GM18498 (cell line): ENCODE data around the gene MED25.
A peak's percentile ranks its signal among the peaks of the same experiment; 100 is the strongest.

Experiments used
- ATAC-seq: cut with Tn5 transposase; IDR thresholded peaks from one replicate; pipeline ENCODE4 v1.9.1; 2021; ENCODE audit warnings: mild to moderate bottlenecking, moderate library complexity; ENCODE audit not compliant: unreplicated experiment

MED25 gene

DNA sequence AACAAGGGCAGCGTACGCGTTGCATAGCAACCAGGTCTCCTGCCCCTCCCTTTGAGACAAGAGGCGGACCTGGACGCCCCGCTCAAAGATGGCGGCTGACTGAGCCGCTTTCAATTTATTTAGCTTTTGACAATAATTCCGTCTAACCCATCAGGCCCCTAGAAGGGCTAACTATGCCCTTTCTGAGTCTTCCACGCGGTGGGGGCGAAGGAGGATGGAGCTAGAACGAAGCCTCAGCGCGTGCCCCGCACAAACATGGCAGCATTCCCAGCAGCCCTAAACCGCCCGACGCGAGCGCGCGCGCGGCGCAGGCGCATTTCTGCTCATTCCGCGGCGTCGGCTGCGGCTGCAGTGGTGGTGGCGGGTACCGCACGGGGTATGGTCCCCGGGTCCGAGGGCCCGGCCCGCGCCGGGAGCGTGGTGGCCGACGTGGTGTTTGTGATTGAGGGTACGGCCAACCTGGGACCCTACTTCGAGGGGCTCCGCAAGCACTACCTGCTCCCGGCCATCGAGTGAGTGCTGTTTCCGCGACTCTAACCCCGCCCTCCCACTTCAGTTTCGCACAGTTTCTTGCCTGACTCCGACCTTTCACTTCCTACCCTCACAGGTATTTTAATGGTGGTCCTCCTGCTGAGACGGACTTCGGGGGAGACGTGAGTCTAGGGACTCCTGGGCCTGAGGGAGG lies at the start of gene MED25:
MED25 (plus strand) TSS at position 326 of the 685 bp plus-strand sequence; CDS start at position 379, 53 bp downstream.
- peak; percentile 67 for ATAC-seq

DNA sequence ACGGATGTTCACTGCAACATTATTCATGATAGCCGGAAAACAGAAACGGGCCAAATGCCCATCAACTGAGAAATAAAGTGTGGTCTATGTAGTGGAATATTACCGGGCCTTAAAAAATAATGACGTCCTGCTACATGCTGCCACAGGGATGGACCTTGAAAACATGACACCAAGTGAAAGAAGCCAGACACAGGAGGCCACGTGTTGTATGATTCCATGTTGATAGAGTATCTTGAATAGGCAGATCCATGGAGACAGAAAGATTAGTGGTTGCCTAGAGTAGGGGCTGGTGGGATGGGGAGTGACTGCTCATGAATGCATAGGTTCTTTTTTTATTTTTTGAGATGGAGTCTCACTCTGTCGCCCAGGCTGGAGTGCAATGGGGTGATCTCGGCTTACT lies 47.6 kb upstream of the MED25 start:
- no peak for ATAC-seq

GRCh38 chr19:49771674-49772139 lies 46.4 kb upstream of the MED25 start:
- ATAC-seq: no peak

DNA sequence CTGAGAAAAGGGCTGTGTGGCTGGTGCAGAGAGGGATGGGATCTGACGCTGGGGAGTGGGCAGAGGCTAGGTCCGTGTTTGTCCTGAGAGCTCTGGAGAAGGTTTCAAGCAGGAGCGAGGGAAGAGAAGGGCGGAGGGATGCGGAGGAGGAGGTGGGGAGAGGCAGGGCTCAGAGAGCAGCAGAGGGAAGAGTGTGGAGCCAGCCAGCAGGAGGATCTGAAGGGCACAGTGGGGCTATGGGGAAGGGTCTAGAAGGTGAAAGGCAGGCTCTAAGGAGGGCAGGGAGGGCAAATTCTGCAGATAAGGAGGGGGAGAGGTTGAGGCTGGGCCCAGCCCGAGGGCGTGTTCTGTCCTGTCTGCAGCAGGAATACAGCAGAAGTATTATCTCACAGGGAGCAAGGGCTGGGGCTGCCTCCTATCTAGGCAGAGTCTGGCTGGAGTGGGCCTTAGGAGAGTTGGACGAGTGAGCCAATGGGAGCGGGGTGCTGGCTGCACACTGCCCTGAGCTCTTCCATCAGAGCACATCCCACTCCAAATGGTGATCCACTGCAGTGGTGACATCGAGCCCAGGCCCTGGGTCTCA lies 45.1 kb upstream of the MED25 start:
- no peak for ATAC-seq

GRCh38 chr19:49773663-49774350 lies 44.3 kb upstream of the MED25 start:
- ATAC-seq: no peak

DNA sequence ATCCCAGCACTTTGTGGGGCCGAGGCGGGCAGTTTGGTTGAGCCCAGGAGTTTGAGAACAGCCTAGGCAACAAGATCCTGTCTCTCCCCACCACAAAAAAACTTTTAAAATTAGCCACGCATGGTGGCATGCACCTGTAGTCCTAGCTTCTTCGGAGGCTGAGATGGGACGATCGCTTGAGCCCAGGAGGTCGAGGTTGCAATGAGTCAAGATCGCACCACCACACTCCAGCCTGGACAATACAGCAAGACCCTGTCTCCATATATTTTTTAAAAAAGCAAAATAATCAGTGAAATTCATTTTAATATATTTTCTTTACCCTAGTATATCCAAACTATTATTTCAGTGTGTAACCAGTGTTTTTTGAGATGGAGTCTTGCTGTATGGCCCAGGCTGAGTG lies 43.1 kb upstream of the MED25 start:
- ATAC-seq: no peak

- no peak for ATAC-seq
These were observed 42.2 kb upstream of the MED25 start for GRCh38 chr19:49775742-49776370.

GRCh38 chr19:49776371-49776764 lies 41.7 kb upstream of the MED25 start:
- ATAC-seq: no peak

GRCh38 chr19:49779731-49780555 lies 38.1 kb upstream of the MED25 start:
- no peak for ATAC-seq

- no peak for ATAC-seq
These were observed 37.2 kb upstream of the MED25 start for GRCh38 chr19:49780861-49781260.

- no peak for ATAC-seq
These were observed 36.7 kb upstream of the MED25 start for GRCh38 chr19:49781394-49781793.

GRCh38 chr19:49782515-49782914 lies 35.6 kb upstream of the MED25 start:
- ATAC-seq: no peak

- no peak for ATAC-seq
These were observed 31.7 kb upstream of the MED25 start for GRCh38 chr19:49786376-49786820.

DNA sequence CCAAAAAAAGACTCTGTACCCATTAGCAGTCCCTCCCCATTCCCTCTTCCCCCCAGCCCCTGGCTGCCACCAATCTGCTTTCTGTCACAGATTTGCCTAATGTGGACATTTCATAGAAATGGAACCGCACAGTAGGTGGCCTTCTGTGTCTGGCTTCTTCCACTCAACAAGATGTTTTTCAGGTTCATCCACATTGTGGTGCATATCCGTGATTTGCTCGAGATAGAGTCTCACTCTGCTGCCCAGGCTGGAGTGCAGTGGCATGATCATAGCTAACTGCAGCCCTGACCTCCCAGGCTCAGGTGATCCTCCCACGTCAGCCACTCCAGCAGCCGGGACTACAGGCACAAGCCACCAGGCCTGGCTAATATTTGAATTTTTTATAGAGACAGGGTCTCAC lies 30.3 kb upstream of the MED25 start:
- no peak for ATAC-seq

- ATAC-seq: no peak
These were observed 29.2 kb upstream of the MED25 start for GRCh38 chr19:49788857-49789256.

- no peak for ATAC-seq
These were observed 27.2 kb upstream of the MED25 start for GRCh38 chr19:49790866-49791265.

DNA sequence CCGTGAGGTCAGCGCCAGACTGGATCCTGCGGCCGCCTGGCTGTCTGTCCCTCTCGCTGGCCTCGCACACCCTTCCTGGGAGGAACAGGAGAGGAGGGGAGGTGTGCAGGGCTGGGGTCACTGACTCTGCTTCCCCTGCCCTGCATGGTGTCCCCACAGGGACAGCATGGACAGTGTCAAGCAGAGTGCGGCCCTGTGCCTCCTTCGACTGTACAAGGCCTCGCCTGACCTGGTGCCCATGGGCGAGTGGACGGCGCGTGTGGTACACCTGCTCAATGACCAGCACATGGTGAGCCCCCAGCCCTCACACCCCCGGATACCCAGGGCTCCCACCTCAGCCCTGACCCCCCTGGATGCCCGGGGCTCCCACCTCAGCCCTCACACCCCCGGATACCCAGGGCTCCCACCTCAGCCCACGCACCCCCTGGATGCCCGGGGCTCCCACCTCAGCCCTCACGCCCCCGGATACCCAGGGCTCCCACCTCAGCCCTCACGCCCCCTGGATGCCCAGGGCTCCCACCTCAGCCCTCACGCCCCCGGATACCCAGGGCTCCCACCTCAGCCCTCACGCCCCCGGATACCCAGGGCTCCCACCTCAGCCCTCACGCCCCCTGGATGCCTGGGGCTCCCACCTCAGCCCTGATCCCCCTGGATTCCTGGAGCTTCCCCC lies 26.2 kb upstream of the MED25 start:
- ATAC-seq: no peak

DNA sequence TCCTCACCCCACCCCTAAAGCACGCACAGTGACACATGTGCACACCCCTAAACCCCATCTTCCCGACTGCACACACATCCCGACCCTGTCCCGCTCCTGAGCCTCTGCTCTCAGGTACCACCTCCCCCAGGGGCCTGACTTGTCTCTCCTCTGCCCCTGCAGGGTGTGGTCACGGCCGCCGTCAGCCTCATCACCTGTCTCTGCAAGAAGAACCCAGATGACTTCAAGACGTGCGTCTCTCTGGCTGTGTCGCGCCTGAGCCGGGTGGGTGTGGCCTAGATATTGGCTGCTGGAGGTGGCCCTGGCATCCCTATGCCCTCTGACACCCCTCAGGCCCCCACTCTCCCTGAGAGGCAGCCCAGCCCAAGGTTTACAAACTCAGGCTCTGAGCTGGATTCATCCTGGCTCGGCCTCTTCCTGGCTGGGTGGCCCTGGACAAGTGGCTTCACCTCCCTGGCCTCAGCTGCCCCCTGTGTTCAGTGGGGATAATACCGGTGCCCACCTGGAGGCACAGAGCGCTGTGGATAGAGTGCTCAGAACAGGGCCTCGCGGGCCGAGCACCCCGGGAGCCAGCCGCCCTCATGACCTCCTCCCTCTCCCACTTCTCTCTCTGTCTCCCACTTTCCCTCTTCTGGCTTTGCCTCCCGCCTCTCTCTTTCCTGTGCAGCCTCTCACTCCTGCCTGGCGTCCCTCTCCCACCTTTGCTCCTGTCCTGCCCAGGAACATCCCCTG lies 25.1 kb upstream of the MED25 start:
- ATAC-seq: no peak

GRCh38 chr19:49793561-49793840 lies 24.6 kb upstream of the MED25 start:
- ATAC-seq: no peak

DNA sequence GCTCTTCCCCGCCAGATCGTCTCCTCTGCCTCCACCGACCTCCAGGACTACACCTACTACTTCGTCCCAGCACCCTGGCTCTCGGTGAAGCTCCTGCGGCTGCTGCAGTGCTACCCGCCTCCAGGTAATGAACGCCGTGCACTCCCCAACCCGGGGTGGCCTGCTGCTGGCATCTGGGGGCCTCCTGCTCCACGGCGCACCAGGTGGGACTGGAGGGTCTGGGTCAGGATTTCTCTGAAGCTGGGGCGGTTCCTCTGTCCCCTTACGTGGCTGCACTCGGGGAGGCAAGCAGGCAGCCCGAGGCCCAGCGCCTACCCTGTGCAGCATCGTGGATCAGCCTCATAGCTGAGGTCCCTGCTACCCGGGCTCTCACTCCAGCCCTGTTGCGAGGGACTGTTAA lies 22.5 kb upstream of the MED25 start:
- ATAC-seq: no peak
